GM12878 (cell line): ENCODE data around the gene VWA3A. TPM values are rescaled to one million over a fixed set of nuclear protein-coding genes. Genes with fewer than 3 reads are reported as not detected.

Source experiments
- CUX1 ChIP-seq: IDR thresholded peaks from 2 replicates; pipeline ENCODE4 v1.6.1; 2012; ENCODE audit warnings: improper control_type of control experiment, low read depth, low read length; ENCODE audit not compliant: insufficient replicate concordance
- E2F4 ChIP-seq: IDR thresholded peaks from 2 replicates; pipeline ENCODE4 v1.6.1; 2012; ENCODE audit warnings: low read depth, low read length, improper control_type of control experiment
- FOXM1 ChIP-seq: IDR thresholded peaks from 2 replicates; pipeline ENCODE4 v1.6.1; 2012; ENCODE audit warnings: low read depth, mild to moderate bottlenecking, inconsistent platforms, low read length, moderate library complexity
- GATAD2B ChIP-seq: fragments of 450-650 bp; conservative IDR thresholded peaks from 2 replicates; pipeline ENCODE4 v1.6.1; 2017; ENCODE audit warnings: low read depth, mild to moderate bottlenecking, moderate library complexity
- IRF5 ChIP-seq: fragments of 450-650 bp; IDR thresholded peaks from 2 replicates; pipeline ENCODE4 v1.6.1; 2017; ENCODE audit warnings: borderline replicate concordance
- PAX5 ChIP-seq: IDR thresholded peaks from 2 replicates; pipeline ENCODE4 v1.6.1; 2011; ENCODE audit warnings: low read depth, low read length, borderline replicate concordance
- POU2F2 ChIP-seq: IDR thresholded peaks from 3 replicates; pipeline ENCODE4 v1.6.1; 2011; ENCODE audit warnings: low read depth, mild to moderate bottlenecking, low read length, borderline replicate concordance
- SIN3A ChIP-seq: IDR thresholded peaks from 2 replicates; pipeline ENCODE4 v1.6.1; 2012; ENCODE audit warnings: low read depth, low read length, improper control_type of control experiment
- ZBTB11 ChIP-seq: fragments of 450-650 bp; formaldehyde crosslinking; IDR thresholded peaks from 2 replicates; pipeline ENCODE4 v1.5.0; 2022; ENCODE audit warnings: mild to moderate bottlenecking, missing genetic modification characterization
- ZNF207 ChIP-seq: fragments of 450-650 bp; IDR thresholded peaks from 2 replicates; pipeline ENCODE4 v1.6.1; 2014; ENCODE audit warnings: antibody characterized with exemption, mild to moderate bottlenecking, borderline replicate concordance
- polyA plus RNA-seq, 11 experiments: library from polyadenylated mRNA; depleted of rRNA in 4 of 11; unstranded in 6 of 11; stranded (reverse) in 5 of 11; fragments of >200 nt; fragmentation: Nextera tagmentation in 4 of 11; fragmentation: Illumina TruSeq in 1 of 11; extraction: Ambion mirVana in 4 of 11; extraction: Trizol in 1 of 11; gene quantifications; 1 replicate in 1 of 11; 2 replicates in 10 of 11; pipeline versions ENCODE4 v1.2.1 to v1.2.3, GENCODE V29; 2011 to 2016; ENCODE audit warnings: inconsistent platforms in 2 of 11, missing spikeins in 2 of 11, low read depth in 1 of 11
- total RNA-seq, 4 experiments: library from RNA; depleted of rRNA in 3 of 4; stranded (reverse); fragments of >200 nt in 3 of 4; fragmentation: Illumina TruSeq in 1 of 4; extraction: Trizol in 1 of 4; gene quantifications; 2 replicates each; pipeline versions ENCODE4 v1.2.1 to v1.2.3, GENCODE V29; 2013 to 2021

VWA3A gene
- total and polyA plus RNA-seq, 10 of the 15 experiments (the other 5 are each of a cell fraction or from before 2014, with no cell fraction given), result 0.01 TPM; not detected in 9

- TF ChIP-seq CUX1 (no peak), FOXM1 (no peak), GATAD2B (no peak), ZBTB11 (no peak), IRF5 (no peak), POU2F2 (no peak), SIN3A (no peak), ZNF207 (no peak), E2F4 (no peak), PAX5 (no peak)
These were observed 28.4 kb upstream of the VWA3A start (continued) for GRCh38 chr16:22063888-22064467.
